Measurements from ENCODE around the gene HBE1.
"Not testable (repeated sequence)": the region's sequence is repeated elsewhere in the genome, so short reads cannot be mapped to it uniquely, and the experiment has no call there.

HBE1 gene

GRCh38 chr11:5267033-5267563 lies 2.6 kb downstream of the HBE1 start:
- no peak overlapping the region for H3K4me3 ChIP-seq (ENCODE audit: low read depth, low read length)
- TF ChIP-seq, protein P1, sequence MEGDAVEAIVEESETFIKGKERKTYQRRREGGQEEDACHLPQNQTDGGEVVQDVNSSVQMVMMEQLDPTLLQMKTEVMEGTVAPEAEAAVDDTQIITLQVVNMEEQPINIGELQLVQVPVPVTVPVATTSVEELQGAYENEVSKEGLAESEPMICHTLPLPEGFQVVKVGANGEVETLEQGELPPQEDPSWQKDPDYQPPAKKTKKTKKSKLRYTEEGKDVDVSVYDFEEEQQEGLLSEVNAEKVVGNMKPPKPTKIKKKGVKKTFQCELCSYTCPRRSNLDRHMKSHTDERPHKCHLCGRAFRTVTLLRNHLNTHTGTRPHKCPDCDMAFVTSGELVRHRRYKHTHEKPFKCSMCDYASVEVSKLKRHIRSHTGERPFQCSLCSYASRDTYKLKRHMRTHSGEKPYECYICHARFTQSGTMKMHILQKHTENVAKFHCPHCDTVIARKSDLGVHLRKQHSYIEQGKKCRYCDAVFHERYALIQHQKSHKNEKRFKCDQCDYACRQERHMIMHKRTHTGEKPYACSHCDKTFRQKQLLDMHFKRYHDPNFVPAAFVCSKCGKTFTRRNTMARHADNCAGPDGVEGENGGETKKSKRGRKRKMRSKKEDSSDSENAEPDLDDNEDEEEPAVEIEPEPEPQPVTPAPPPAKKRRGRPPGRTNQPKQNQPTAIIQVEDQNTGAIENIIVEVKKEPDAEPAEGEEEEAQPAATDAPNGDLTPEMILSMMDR (IDR thresholded peaks at IDR 0.05; ENCODE audit: control insufficient read depth, extremely low read depth, insufficient read depth): no peak
- no peak for DNase-seq (ENCODE audit: low read depth)

GRCh38 chr11:5266609-5267008 lies 3.1 kb downstream of the HBE1 start:
- no peak overlapping the region for H3K4me3 ChIP-seq (ENCODE audit: low read depth, low read length)
- TF ChIP-seq, protein P1 (IDR thresholded peaks at IDR 0.05; ENCODE audit: control insufficient read depth, extremely low read depth, insufficient read depth): no peak
- no peak for DNase-seq (ENCODE audit: low read depth)

DNA sequence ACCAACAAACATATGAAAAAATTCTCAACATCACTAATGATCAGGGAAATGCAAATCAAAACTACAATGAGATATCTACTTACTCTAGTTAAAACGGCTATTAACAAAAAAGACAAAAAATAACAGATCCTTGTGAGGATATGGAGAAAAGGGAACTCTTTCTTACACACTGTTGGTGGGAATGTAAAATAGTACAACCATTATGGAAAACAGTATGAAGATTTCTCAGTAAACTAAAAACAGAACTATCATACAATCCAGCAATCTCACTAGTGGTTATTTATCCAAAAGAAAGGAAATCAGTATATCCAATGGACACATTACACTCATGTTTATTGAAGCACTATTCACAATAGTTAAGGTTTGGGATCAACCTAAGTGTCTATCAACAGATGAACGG lies 3.9 kb downstream of the HBE1 start:
- TF ChIP-seq, protein P1 (IDR thresholded peaks at IDR 0.05; ENCODE audit: control insufficient read depth, extremely low read depth, insufficient read depth): no peak
- no peak overlapping the region for H3K4me3 ChIP-seq (ENCODE audit: low read depth, low read length)
- DNase-seq (ENCODE audit: low read depth): no peak

DNA sequence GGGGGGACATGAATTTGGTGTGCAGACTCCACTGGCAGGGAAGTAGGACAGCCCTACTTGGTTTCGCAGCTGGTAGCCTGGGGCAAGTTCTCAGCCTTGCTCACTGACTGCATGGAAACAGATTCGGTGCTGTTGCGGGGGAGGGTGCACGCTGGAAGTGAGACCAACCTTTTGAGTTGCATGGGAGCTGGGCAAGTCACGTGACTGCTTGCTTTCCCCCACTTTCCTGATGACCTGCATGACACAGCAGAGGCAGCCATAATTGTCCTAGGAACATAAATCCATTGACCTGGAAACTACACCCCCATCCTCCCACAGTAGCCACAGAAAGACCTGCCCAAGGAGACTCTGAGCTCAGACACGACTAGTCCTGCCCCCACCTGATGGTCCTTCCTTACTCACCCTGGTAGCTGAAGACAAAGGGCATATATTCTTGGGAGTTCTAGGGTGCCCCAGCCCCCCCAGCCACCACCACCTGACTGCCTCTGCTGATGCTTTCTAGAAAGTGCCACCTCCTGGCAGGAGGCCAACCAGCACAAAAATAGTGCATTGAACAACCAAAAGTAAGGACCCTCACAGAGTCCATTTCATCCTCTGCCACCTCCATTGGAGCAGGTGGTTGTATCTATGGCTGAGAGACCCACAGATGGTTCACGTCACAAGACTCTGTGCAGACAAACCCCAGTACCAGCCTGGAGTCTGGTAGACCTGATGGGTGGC lies 11.0 kb downstream of the HBE1 start:
- TF ChIP-seq, protein P1 (IDR thresholded peaks at IDR 0.05; ENCODE audit: control insufficient read depth, extremely low read depth, insufficient read depth): no peak
- H3K4me3 ChIP-seq (ENCODE audit: low read depth, low read length): no peak overlapping the region
- no peak for DNase-seq (ENCODE audit: low read depth)

GRCh38 chr11:5257296-5257695 lies 12.4 kb downstream of the HBE1 start:
- no peak overlapping the region for H3K4me3 ChIP-seq (ENCODE audit: low read depth, low read length)
- TF ChIP-seq, protein P1 (IDR thresholded peaks at IDR 0.05; ENCODE audit: control insufficient read depth, extremely low read depth, insufficient read depth): no peak
- DNase-seq (ENCODE audit: low read depth): no peak

DNA sequence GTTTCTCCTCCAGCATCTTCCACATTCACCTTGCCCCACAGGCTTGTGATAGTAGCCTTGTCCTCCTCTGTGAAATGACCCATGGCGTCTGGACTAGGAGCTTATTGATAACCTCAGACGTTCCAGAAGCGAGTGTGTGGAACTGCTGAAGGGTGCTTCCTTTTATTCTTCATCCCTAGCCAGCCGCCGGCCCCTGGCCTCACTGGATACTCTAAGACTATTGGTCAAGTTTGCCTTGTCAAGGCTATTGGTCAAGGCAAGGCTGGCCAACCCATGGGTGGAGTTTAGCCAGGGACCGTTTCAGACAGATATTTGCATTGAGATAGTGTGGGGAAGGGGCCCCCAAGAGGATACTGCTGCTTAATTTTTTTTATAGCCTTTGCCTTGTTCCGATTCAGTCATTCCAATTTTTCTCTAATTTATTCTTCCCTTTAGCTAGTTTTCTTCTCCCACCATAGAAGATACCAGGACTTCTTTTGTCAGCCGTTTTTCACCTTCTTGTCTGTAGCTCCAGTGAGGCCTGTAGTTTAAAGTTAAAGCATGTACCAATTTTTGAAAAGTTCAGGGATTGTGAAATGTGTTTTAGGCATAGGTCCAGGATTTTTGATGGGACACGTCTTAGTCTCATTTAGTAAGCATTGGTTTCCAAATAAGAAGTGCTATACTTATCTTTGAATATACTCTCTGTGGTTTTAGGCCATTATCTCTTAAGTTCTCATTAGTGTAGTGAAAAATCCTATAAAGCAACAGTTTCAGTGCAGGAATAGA lies 14.9 kb downstream of the HBE1 start, which contains the start of gene HBG2:
HBG2 (minus strand) TSS at position 136 of the 768 bp plus-strand sequence; CDS start at position 83, 53 bp downstream.
- not testable (repeated sequence) for DNase-seq (ENCODE audit: low read depth); H3K4me3 ChIP-seq (ENCODE audit: low read depth, low read length)

GRCh38 chr11:5254023-5254422 lies 15.7 kb downstream of the HBE1 start:
- H3K4me3 ChIP-seq (ENCODE audit: low read depth, low read length); DNase-seq (ENCODE audit: low read depth): not testable (repeated sequence)

DNA sequence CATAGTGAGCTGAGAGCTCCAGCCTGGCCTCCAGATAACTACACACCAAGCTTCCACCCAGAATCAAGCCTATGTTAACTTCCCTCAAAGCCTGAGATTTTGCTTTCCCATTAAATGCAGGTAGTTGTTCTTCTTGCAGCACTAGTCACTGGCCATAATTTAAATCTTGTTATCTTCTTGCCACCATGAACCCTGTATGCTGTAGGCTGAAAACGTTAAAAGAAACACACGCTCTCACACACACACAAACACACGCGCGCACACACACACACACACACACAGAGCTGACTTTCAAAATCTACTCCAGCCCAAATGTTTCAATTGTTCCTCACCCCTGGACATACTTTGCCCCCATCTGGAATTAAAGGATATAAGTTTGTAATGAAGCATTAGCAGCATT lies 16.3 kb downstream of the HBE1 start:
- not testable (repeated sequence) for H3K4me3 ChIP-seq (ENCODE audit: low read depth, low read length); DNase-seq (ENCODE audit: low read depth)

Data from LNCaP clone FGC (cell line).